Esophagus muscularis mucosa (tissue), 4 donors: ENCODE results near the gene ATP11A. TPM values are rescaled to one million over a fixed set of nuclear protein-coding genes. Genes with fewer than 3 reads are reported as not detected.

Experiments
- DNase-seq: peaks from one replicate; pipeline ENCODE4 v3.0.0-alpha.2; 2017; ENCODE audit errors: extremely low spot score
- H3K27ac ChIP-seq, 4 donors: fragments of 200-600 bp; sonication (generic); replicated peaks in 1 of 4; 1 replicate in 3 of 4; 2 replicates in 1 of 4; pipeline ENCODE4 v1.5.1; 2016 to 2019; ENCODE audit warnings: mild to moderate bottlenecking in 1 of 4
- H3K27me3 ChIP-seq, 4 donors: fragments of 200-600 bp; sonication (generic); one replicate each; pipeline versions ENCODE4 v1.5.1 to v1.6.0; 2016 to 2019
- H3K36me3 ChIP-seq, 4 donors: fragments of 200-600 bp; sonication (generic); one replicate each; pipeline ENCODE4 v1.5.1; 2016 to 2019
- H3K4me1 ChIP-seq, 4 donors: fragments of 200-600 bp; sonication (generic); one replicate each; pipeline ENCODE4 v1.5.1; 2016 to 2019
- H3K4me3 ChIP-seq, 4 donors: fragments of 200-600 bp; sonication (generic); 1 replicate in 2 of 4; 2 replicates in 2 of 4; pipeline ENCODE4 v1.5.1; 2016 to 2019; ENCODE audit warnings: mild to moderate bottlenecking in 4 of 4, moderate library complexity in 1 of 4
- H3K9me3 ChIP-seq, 4 donors: fragments of 200-600 bp; sonication (generic); 1 replicate in 3 of 4; 2 replicates in 1 of 4; pipeline ENCODE4 v1.5.1; 2016 to 2019
- EP300 ChIP-seq: sonication (generic); formaldehyde crosslinking; IDR thresholded peaks from one replicate; pipeline ENCODE4 v1.6.1; 2017; ENCODE audit warnings: antibody characterized with exemption
- POLR2A ChIP-seq: fragments of 450-650 bp; IDR thresholded peaks from one replicate; pipeline ENCODE4 v1.6.1; 2017; ENCODE audit warnings: antibody characterized with exemption, moderate library complexity, mild to moderate bottlenecking, low read depth
- POLR2AphosphoS5 ChIP-seq, 2 donors: sonication (generic); formaldehyde crosslinking; IDR thresholded peaks; one replicate each; pipeline ENCODE4 v1.6.1; 2017; ENCODE audit warnings: antibody characterized with exemption in 2 of 2
- WGBS: methylation state at CpG from one replicate; pipeline ENCODE4 v1.1.5; 2018; 5-methylcytosine and 5-hydroxymethylcytosine counted together
- intact Hi-C: fragments of 100-400 bp; cut with DNase I; formaldehyde crosslinking; loops from one replicate; pipeline ENCODE4 v1.15.1; 2023
- total RNA-seq, 4 donors: library from RNA; depleted of rRNA; stranded (reverse); fragments of >200 nt; gene quantifications; one replicate each; pipeline versions ENCODE4 v1.1.0 to v1.2.1, GENCODE V29; 2016
- TF ChIP-seq, protein P1 (sequence below), 3 experiments: fragments of 200-600 bp in 2 of 3; fragments of 450-650 bp in 1 of 3; sonication (generic) in 2 of 3; IDR thresholded peaks; one replicate each; pipeline ENCODE4 v1.5.1; 2017 to 2019; ENCODE audit warnings: antibody characterized with exemption in 3 of 3, mild to moderate bottlenecking in 2 of 3, moderate library complexity in 1 of 3

ATP11A gene
- total RNA-seq, 4 donors from 2014 or later = 11.2 to 27.8 (median 14.3) TPM

DNA sequence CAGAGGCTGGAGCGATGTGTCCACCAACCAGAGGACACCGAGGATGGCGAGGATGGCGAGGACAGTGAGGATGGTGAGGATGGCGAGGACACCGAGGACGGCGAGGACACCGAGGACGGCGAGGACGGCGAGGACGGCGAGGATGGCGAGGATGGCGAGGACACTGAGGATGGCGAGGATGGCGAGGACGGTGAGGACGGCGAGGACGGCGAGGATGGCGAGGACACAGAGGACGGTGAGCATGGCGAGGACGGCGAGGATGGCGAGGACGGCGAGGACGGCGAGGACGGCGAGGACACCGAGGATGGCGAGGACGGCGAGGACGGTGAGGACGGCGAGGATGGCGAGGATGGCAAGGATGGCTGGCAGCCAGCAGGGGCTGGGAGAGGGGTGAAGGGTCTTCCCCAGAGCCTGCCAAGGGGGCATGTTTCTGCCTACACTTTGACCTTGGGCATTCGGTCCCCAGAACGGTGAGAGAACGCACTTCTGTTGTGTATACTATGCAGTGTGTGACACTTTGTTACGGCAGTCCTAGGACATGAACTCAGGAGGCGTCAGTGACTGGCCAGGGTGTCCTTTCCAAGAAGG, 44.4 kb upstream of the ATP11A start:
- Histone ChIP-seq H3K4me3 (no peak overlapping the region), H3K36me3 (no peaks in the 10 kb centered on the region), H3K27ac (no peak overlapping the region), H3K9me3 (no peaks in the 10 kb centered on the region), H3K4me1 (peaks cover 0 to 6% (median 3%) of the 10 kb centered on the region in 4 donors), H3K27me3 (peaks cover 0 to 7% (median 0%) of the 10 kb centered on the region in 4 donors)
- no peak for TF ChIP-seq POLR2AphosphoS5 (IDR thresholded peaks at IDR 0.05)
- no peak for TF ChIP-seq POLR2A
- no peak for TF ChIP-seq EP300
- TF ChIP-seq, protein P1, sequence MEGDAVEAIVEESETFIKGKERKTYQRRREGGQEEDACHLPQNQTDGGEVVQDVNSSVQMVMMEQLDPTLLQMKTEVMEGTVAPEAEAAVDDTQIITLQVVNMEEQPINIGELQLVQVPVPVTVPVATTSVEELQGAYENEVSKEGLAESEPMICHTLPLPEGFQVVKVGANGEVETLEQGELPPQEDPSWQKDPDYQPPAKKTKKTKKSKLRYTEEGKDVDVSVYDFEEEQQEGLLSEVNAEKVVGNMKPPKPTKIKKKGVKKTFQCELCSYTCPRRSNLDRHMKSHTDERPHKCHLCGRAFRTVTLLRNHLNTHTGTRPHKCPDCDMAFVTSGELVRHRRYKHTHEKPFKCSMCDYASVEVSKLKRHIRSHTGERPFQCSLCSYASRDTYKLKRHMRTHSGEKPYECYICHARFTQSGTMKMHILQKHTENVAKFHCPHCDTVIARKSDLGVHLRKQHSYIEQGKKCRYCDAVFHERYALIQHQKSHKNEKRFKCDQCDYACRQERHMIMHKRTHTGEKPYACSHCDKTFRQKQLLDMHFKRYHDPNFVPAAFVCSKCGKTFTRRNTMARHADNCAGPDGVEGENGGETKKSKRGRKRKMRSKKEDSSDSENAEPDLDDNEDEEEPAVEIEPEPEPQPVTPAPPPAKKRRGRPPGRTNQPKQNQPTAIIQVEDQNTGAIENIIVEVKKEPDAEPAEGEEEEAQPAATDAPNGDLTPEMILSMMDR (IDR thresholded peaks at IDR 0.05) = no peak
- DNase-seq = no peak
- WGBS = 87% methylated on average over 49 of the region's 49 CpGs
- intact Hi-C loops = no loop called here

DNA sequence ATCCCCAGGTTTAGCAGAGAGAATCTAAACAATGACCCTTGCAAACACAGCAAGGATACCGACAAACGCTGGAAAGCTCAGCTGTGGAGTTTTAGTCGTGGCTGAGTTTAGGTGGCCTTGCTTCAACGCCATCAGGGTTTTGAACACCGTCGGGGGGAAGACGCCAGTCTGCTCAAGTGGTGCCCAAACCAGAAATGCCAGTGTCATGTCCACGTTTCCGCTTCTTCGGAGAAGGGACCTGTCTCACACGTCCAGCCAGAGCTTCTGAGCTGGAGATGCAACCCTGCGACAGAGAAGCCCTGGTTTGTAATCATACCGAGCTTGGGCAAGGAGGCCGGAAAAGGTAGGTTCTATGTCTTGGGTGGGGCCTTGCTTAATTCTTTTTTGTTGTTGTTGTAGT, 42.6 kb upstream of the ATP11A start:
- H3K27me3 ChIP-seq = no peaks in the 10 kb centered on the region
- H3K9me3 ChIP-seq = no peaks in the 10 kb centered on the region
- intact Hi-C loops = no loop called here
- H3K4me3 ChIP-seq = no peak overlapping the region
- peaks cover 0 to 11% (median 6%) of the 10 kb centered on the region in 4 donors for H3K4me1 ChIP-seq
- no peaks in the 10 kb centered on the region for H3K36me3 ChIP-seq
- TF ChIP-seq, protein P1 (IDR thresholded peaks at IDR 0.05) = no peak
- TF ChIP-seq EP300 (no peak), POLR2A (no peak), POLR2AphosphoS5 (IDR thresholded peaks at IDR 0.05) (no peak)
- H3K27ac ChIP-seq = no peak overlapping the region
- DNase-seq = no peak
- 82% methylated on average over 12 of the region's 14 CpGs for WGBS

DNA sequence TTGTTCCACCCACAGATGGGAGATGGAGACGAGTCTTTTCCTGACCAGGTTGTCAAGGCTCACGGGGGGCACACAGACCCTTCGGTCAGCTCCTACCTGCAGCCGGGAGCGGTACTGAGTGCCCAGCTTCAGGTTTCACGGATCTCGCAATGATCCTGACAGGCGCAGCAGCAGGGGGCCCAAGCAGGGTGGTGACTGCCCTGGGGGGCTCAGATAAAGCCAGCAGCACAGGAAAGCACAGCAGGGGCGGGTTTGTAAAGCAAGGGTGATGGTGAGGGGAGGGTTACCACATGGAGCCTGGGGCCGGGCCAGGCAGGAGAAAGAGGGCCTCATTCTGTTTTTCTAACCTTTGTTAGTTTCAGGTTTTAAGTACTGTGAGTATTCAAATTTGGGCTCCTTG, 41.7 kb upstream of the ATP11A start:
- DNase-seq = no peak
- Histone ChIP-seq H3K36me3 (no peaks in the 10 kb centered on the region), H3K27ac (no peak overlapping the region), H3K27me3 (no peaks in the 10 kb centered on the region), H3K4me3 (no peak overlapping the region), H3K9me3 (no peaks in the 10 kb centered on the region), H3K4me1 (peaks cover 0 to 20% (median 12%) of the 10 kb centered on the region in 4 donors)
- TF ChIP-seq, protein P1 (IDR thresholded peaks at IDR 0.05) = no peak
- TF ChIP-seq POLR2AphosphoS5 (IDR thresholded peaks at IDR 0.05) (no peak), POLR2A (no peak), EP300 (no peak)
- WGBS = 89% methylated on average over 10 of the region's 10 CpGs
- intact Hi-C loops = no loop called here

DNA sequence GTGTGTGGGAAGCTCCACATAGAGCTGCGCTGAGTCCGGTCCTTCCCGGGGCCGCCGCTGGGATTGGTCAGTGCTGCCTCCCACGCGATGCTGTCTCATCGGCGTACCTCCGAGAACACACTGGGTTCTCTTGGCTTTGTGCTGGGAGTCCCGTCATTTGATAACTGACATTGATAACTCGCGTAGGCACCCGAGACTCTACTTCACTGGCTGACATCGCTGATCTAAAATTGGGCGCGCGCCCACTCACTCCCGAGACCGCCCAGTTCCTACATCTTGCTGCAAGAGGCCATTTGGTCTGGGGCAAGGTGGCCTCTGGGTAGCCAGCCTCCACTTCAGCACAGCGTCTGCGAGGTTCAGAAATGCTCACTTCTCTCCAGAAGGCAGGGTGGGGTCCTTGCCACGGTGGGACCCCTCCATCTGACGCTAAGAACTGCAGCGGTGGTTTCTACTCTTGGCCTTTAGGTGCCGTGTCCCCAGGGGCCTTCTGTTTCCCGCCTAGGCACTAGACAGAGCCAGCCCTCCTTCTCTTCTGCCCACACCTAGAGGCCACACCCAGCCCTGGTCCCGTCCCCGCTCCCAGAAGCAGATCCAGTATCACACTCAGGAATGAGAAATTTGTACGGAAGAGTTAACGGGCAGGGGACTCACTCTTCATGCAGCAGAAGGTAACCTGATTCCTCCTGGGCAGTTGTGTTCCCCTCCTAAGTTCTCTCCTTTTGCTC, 40.7 kb upstream of the ATP11A start:
- no peak for DNase-seq
- Histone ChIP-seq H3K4me1 (peaks cover 0 to 22% (median 12%) of the 10 kb centered on the region in 4 donors), H3K36me3 (no peaks in the 10 kb centered on the region), H3K27ac (no peak overlapping the region), H3K4me3 (no peak overlapping the region), H3K9me3 (no peaks in the 10 kb centered on the region), H3K27me3 (no peaks in the 10 kb centered on the region)
- TF ChIP-seq, protein P1 (IDR thresholded peaks at IDR 0.05) = no peak
- no peak for TF ChIP-seq POLR2A
- no peak for TF ChIP-seq POLR2AphosphoS5 (IDR thresholded peaks at IDR 0.05)
- no peak for TF ChIP-seq EP300
- WGBS = 96% methylated on average over 31 of the region's 31 CpGs
- intact Hi-C loops = no loop called here
